Gastroesophageal sphincter (tissue), 3 donors: ENCODE data around the gene ZNF664.

Experiments used
- EP300 ChIP-seq: sonication (generic); formaldehyde crosslinking; IDR thresholded peaks from one replicate; pipeline ENCODE4 v1.6.1; 2017; ENCODE audit warnings: antibody characterized with exemption, mild to moderate bottlenecking
- POLR2A ChIP-seq, 2 donors: fragments of 450-650 bp; IDR thresholded peaks; one replicate each; pipeline ENCODE4 v1.6.1; 2017; ENCODE audit warnings: antibody characterized with exemption in 2 of 2, mild to moderate bottlenecking in 2 of 2, moderate library complexity in 1 of 2
- POLR2AphosphoS5 ChIP-seq: sonication (generic); formaldehyde crosslinking; IDR thresholded peaks from one replicate; pipeline ENCODE4 v1.6.1; 2017; ENCODE audit warnings: antibody characterized with exemption
- TF ChIP-seq, protein P1 (sequence below), 4 experiments: fragments of 200-600 bp in 2 of 4; fragments of 450-650 bp in 2 of 4; sonication (generic) in 1 of 4; IDR thresholded peaks; one replicate each; pipeline ENCODE4 v1.5.1; 2017 to 2019; ENCODE audit warnings: antibody characterized with exemption in 4 of 4, mild to moderate bottlenecking in 2 of 4, moderate library complexity in 2 of 4

- TF ChIP-seq, protein P1, sequence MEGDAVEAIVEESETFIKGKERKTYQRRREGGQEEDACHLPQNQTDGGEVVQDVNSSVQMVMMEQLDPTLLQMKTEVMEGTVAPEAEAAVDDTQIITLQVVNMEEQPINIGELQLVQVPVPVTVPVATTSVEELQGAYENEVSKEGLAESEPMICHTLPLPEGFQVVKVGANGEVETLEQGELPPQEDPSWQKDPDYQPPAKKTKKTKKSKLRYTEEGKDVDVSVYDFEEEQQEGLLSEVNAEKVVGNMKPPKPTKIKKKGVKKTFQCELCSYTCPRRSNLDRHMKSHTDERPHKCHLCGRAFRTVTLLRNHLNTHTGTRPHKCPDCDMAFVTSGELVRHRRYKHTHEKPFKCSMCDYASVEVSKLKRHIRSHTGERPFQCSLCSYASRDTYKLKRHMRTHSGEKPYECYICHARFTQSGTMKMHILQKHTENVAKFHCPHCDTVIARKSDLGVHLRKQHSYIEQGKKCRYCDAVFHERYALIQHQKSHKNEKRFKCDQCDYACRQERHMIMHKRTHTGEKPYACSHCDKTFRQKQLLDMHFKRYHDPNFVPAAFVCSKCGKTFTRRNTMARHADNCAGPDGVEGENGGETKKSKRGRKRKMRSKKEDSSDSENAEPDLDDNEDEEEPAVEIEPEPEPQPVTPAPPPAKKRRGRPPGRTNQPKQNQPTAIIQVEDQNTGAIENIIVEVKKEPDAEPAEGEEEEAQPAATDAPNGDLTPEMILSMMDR (IDR thresholded peaks at IDR 0.05): no peak
- TF ChIP-seq POLR2A (IDR thresholded peaks at IDR 0.05) (no peak), POLR2AphosphoS5 (no peak), EP300 (no peak)
These were observed 51.3 kb downstream of the ZNF664 start for GRCh38 chr12:124024263-124024678.
